Cardiac septum (tissue), 1 donor: ENCODE data around the gene MUC7. TPM values are rescaled to one million over a fixed set of nuclear protein-coding genes. Genes with fewer than 3 reads are reported as not detected.

ENCODE experiments used
- DNase-seq: peaks from one replicate; pipeline ENCODE4 v3.0.0-alpha.2; 2020; ENCODE audit warnings: low spot score
- intact Hi-C: fragments of 100-400 bp; cut with DNase I; formaldehyde crosslinking; loops from one replicate; pipeline ENCODE4 v1.14.0; 2022
- total RNA-seq: library from RNA; stranded (reverse); fragmentation: NEBNext Ultra II Directional; extraction: Animal tissue kit (Norgen Biotek cat#: 25700); gene quantifications from one replicate; pipeline ENCODE4 v1.2.1, GENCODE V29; 2021
- donor health status: DM: no; HTN: no; CAD: no.

Gene MUC7
- total RNA-seq, 1 donor from 2014 or later: not detected

- DNase-seq: no peak
- intact Hi-C loops: no loop called here
These were observed 59.0 kb downstream of the MUC7 start for GRCh38 chr4:70530997-70531396.

- no peak for DNase-seq
- intact Hi-C loops: no loop called here
These were observed 60.0 kb downstream of the MUC7 start for GRCh38 chr4:70531981-70532380.

Other genes with a start within 250 kb of the MUC7 start
- not detected for gene FDCSP, start 246.1 kb upstream of the MUC7 start, total RNA-seq
- gene CSN3, start 229.6 kb upstream of the MUC7 start, total RNA-seq: not detected
- not detected for gene CABS1, start 137.2 kb upstream of the MUC7 start, total RNA-seq
- gene SMR3A, start 111.4 kb upstream of the MUC7 start, total RNA-seq: not detected
- not detected for gene SMR3B, start 89.1 kb upstream of the MUC7 start, total RNA-seq
- not detected for gene OPRPN, start 74.3 kb upstream of the MUC7 start, total RNA-seq
- not detected for gene AMTN, start 46.4 kb downstream of the MUC7 start, total RNA-seq
- gene AMBN, start 120.1 kb downstream of the MUC7 start, total RNA-seq: not detected
- gene ENAM, start 156.5 kb downstream of the MUC7 start, total RNA-seq: 11.1 TPM
- 1.5 TPM for gene JCHAIN, start 194.3 kb downstream of the MUC7 start, total RNA-seq
- 22.8 TPM for gene UTP3, start 216.3 kb downstream of the MUC7 start, total RNA-seq
- 26.1 TPM for gene RUFY3, start 249.8 kb downstream of the MUC7 start, total RNA-seq